BLaER1 (cell line): ENCODE results near the gene SGCA.

ENCODE experiments used
- H3K27ac ChIP-seq: shearing (Covaris generic); formaldehyde crosslinking; 2 replicates; pipeline ENCODE4 v1.8.1; 2022
- H3K27me3 ChIP-seq: shearing (Covaris generic); formaldehyde crosslinking; 2 replicates; pipeline ENCODE4 v1.8.1; 2022
- H3K36me3 ChIP-seq: shearing (Covaris generic); formaldehyde crosslinking; 2 replicates; pipeline ENCODE4 v1.8.1; 2022
- H3K4me1 ChIP-seq: shearing (Covaris generic); formaldehyde crosslinking; 2 replicates; pipeline ENCODE4 v1.8.1; 2022
- H3K4me2 ChIP-seq: shearing (Covaris generic); formaldehyde crosslinking; 2 replicates; pipeline ENCODE4 v1.8.1; 2022
- H3K4me3 ChIP-seq: shearing (Covaris generic); formaldehyde crosslinking; 2 replicates; pipeline ENCODE4 v1.8.1; 2022
- H3K9ac ChIP-seq: shearing (Covaris generic); formaldehyde crosslinking; 2 replicates; pipeline ENCODE4 v1.8.1; 2022
- H3K9me3 ChIP-seq: shearing (Covaris generic); formaldehyde crosslinking; 2 replicates; pipeline ENCODE4 v1.8.1; 2022
- H4K20me1 ChIP-seq: shearing (Covaris generic); formaldehyde crosslinking; 2 replicates; pipeline ENCODE4 v1.8.1; 2022
- Cebpa-rat ChIP-seq: shearing (Covaris generic); IDR thresholded peaks from 2 replicates; pipeline ENCODE4 v1.8.1; 2022

SGCA gene

GRCh38 chr17:50143461-50144176 is 22.2 kb upstream of the SGCA start:
- no peaks in the 10 kb centered on the region for H3K27me3 ChIP-seq
- no peak overlapping the region for H3K9ac ChIP-seq
- no peak overlapping the region for H3K4me3 ChIP-seq
- H3K27ac ChIP-seq = no peak overlapping the region
- H4K20me1 ChIP-seq = peaks cover 100% of the 10 kb centered on the region
- no peaks in the 10 kb centered on the region for H3K9me3 ChIP-seq
- no peak for TF ChIP-seq Cebpa-rat
- peaks cover 80% of the 10 kb centered on the region for H3K36me3 ChIP-seq
- peaks cover 77% of the 10 kb centered on the region for H3K4me1 ChIP-seq
- H3K4me2 ChIP-seq = no peak overlapping the region

- Histone ChIP-seq H3K4me3 (no peak overlapping the region), H4K20me1 (peaks cover 94% of the 10 kb centered on the region), H3K27ac (0 out of 2 replicates have a peak overlapping the region, but pooled peaks have one; percentile 30), H3K4me2 (peak overlapping the region; percentile 100), H3K36me3 (peaks cover 72% of the 10 kb centered on the region), H3K9me3 (no peaks in the 10 kb centered on the region), H3K27me3 (no peaks in the 10 kb centered on the region), H3K9ac (0 out of 2 replicates have a peak overlapping the region, but pooled peaks have one; percentile 98), H3K4me1 (peaks cover 77% of the 10 kb centered on the region)
- TF ChIP-seq Cebpa-rat = no peak
Observed at GRCh38 chr17:50144355-50144754, 21.4 kb upstream of the SGCA start.

GRCh38 chr17:50144845-50145531 is 20.8 kb upstream of the SGCA start:
- Histone ChIP-seq H3K9ac (peak overlapping the region; percentile 98), H3K4me2 (peak overlapping the region; percentile 100), H3K4me3 (peak overlapping the region; percentile 98; the same call in 1 of the 2 replicates), H3K9me3 (no peaks in the 10 kb centered on the region), H4K20me1 (peaks cover 88% of the 10 kb centered on the region), H3K36me3 (peaks cover 66% of the 10 kb centered on the region), H3K27me3 (no peaks in the 10 kb centered on the region), H3K4me1 (peaks cover 75% of the 10 kb centered on the region), H3K27ac (peak overlapping the region; percentile 30; the same call in 1 of the 2 replicates)
- no peak for TF ChIP-seq Cebpa-rat

DNA sequence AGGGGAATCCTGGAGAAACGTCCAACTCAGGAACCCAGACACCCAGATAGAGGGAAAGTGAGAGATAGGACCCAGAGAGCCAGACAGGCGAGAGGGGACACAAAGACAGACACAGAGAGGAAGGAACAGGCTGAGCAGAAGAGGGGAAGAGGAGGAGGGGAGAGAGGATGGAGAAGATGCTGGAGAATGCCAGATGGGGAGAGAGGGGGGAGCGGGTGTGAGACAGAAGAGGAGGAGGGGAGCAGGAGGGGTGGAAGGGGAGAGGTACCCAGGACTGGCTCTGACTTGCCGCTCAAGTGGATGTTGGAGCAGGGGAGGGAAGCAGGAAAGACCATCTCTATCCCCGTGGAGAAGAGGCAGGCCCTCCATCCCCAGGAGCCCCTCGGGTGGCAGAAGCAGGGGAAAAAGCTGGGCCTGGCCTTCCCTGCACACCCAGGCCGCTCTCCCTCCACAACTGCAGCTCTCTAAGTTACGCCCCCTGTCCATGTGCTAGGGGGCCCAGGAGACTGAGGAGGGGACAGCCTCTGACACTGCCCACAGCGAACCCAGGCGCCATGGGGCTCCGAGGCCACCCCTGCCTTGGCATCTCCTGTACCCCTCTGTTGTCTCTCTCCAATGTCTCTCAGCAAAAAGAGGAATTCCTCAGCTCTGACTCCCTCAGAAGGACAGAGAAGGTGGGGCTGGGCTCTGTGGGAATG is 20.1 kb upstream of the SGCA start:
- Histone ChIP-seq H3K4me3 (peak overlapping the region; percentile 98), H3K9ac (peak overlapping the region; percentile 98), H3K4me1 (peaks cover 68% of the 10 kb centered on the region), H3K27me3 (no peaks in the 10 kb centered on the region), H3K36me3 (peaks cover 59% of the 10 kb centered on the region), H3K9me3 (no peaks in the 10 kb centered on the region), H3K4me2 (peak overlapping the region; percentile 100), H4K20me1 (peaks cover 81% of the 10 kb centered on the region), H3K27ac (peak overlapping the region; percentile 98)
- TF ChIP-seq Cebpa-rat = no peak

DNA sequence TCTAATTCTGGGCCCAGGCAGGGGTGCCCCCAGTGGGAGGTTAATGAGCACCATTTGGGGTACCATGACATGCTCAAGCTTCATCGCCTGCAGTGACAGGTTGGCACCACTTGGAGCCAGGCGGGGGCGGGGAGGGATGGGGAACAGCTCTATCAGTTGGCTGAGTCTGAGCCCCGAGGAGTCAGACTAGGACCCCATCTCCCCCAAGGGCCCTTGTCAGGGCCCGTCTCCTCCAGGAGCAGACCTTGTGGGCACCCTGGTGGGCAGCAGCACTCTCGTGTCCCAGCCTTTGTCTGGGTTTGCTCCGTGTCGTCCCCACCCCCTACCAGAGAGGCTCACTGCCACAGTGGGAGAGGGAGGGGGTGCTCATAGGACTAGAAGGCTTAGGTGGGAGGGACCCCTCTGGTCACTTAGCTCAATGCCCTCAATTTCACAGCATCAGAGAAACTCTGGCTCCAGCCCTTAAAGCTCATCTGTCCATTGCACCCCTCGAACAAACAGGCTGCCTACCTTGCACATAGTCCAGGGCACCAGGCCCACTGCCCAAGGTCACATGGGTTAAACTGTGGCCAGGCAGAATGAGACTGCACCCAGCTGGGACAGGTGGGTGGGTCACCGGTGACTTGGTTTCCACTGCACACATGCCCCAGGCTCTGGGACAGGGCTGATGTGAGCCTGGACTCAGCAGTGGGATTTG is 19.4 kb upstream of the SGCA start:
- H3K4me2 ChIP-seq = peak overlapping the region; percentile 100

DNA sequence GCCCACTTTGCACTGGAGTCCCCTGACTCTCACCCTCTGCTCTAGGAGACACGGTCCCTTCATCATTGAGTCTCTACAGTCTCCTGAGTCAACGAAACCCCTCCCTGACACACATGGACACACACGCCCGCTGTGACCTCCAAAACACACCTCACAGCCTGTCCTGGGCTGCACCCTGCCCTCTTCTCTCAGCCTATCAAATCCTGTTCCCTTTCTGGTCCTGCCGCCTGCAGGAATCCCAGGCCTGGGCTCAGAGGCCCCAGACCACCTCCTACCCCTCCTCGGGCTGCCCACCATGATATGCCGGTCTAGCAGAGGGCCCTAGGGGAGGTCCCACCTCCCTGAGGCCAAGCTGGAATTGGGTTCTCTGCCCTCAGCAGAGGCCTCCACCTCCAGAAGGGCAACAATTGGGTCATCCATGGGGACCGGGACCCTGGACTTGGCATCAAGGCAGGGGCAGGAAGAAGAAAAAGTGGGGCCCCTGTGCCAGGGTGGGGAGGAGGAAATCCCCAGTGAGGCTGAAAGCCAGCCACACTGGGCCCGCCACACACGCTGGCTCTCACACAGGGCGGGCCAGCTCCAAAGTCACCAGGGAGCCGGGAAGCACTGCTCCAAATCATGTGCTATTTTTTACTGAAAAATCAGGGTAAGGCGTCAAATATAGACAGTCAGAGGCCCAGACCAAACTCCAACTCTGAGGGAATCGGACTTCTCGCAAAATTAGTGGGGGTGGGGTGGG is 18.7 kb upstream of the SGCA start:
- no peaks in the 10 kb centered on the region for H3K27me3 ChIP-seq
- H3K4me1 ChIP-seq = peaks cover 55% of the 10 kb centered on the region
- H3K4me2 ChIP-seq = peak overlapping the region; percentile 100
- peak overlapping the region; percentile 98 for H3K4me3 ChIP-seq
- peaks cover 67% of the 10 kb centered on the region for H4K20me1 ChIP-seq
- H3K27ac ChIP-seq = peak overlapping the region; percentile 98
- no peaks in the 10 kb centered on the region for H3K9me3 ChIP-seq
- peak overlapping the region; percentile 98 for H3K9ac ChIP-seq
- no peak for TF ChIP-seq Cebpa-rat
- peaks cover 45% of the 10 kb centered on the region for H3K36me3 ChIP-seq

More for the DNA sequence above, 19.4 kb upstream of the SGCA start:
- Histone ChIP-seq H3K27ac (peak overlapping the region; percentile 98), H3K4me1 (peaks cover 61% of the 10 kb centered on the region), H3K4me3 (peak overlapping the region; percentile 98), H3K36me3 (peaks cover 52% of the 10 kb centered on the region), H3K27me3 (no peaks in the 10 kb centered on the region), H4K20me1 (peaks cover 74% of the 10 kb centered on the region), H3K9me3 (no peaks in the 10 kb centered on the region), H3K9ac (peak overlapping the region; percentile 98)
- TF ChIP-seq Cebpa-rat = no peak

DNA sequence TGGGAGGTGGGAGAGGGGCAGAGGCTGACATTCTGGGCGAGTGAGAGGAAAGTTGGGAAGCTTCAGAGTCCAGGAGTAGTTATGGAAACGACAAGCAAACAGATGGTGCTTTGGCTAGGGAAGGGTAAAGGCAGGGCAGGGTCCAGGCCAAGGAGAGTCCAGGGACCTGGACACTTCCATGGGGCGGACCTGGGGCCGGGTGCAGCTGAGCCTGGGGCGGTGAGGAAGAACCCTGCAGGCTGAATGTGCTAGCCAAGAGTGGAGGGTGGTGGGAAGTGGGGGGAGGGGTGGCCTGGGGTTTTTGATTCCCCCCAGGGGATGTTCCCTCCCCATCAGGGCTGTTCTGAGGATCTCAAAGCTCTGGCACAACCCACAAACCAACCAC is 18.0 kb upstream of the SGCA start:
- no peak for TF ChIP-seq Cebpa-rat
- Histone ChIP-seq H3K9me3 (no peaks in the 10 kb centered on the region), H3K27ac (peak overlapping the region; percentile 98), H3K36me3 (peaks cover 38% of the 10 kb centered on the region), H4K20me1 (peaks cover 59% of the 10 kb centered on the region), H3K4me3 (peak overlapping the region; percentile 98), H3K27me3 (no peaks in the 10 kb centered on the region), H3K4me2 (peak overlapping the region; percentile 100), H3K9ac (peak overlapping the region; percentile 98), H3K4me1 (peaks cover 55% of the 10 kb centered on the region)

GRCh38 chr17:50148226-50149090 is 17.3 kb upstream of the SGCA start:
- no peak for TF ChIP-seq Cebpa-rat
- no peaks in the 10 kb centered on the region for H3K9me3 ChIP-seq
- H3K4me1 ChIP-seq = peaks cover 57% of the 10 kb centered on the region
- peak overlapping the region; percentile 98 for H3K4me3 ChIP-seq
- peaks cover 31% of the 10 kb centered on the region for H3K36me3 ChIP-seq
- peak overlapping the region; percentile 98 for H3K27ac ChIP-seq
- H3K27me3 ChIP-seq = no peaks in the 10 kb centered on the region
- peaks cover 53% of the 10 kb centered on the region for H4K20me1 ChIP-seq
- peak overlapping the region; percentile 100 for H3K4me2 ChIP-seq
- H3K9ac ChIP-seq = peak overlapping the region; percentile 98
